ENCODE measurements around the gene HARBI1. TPM values are rescaled to one million over a fixed set of nuclear protein-coding genes. Genes with fewer than 3 reads are reported as not detected.

The HARBI1 gene
- total and polyA plus RNA-seq, 7 experiments from 2014 or later, result 2.9 to 18.1 (median 7.5) TPM

DNA sequence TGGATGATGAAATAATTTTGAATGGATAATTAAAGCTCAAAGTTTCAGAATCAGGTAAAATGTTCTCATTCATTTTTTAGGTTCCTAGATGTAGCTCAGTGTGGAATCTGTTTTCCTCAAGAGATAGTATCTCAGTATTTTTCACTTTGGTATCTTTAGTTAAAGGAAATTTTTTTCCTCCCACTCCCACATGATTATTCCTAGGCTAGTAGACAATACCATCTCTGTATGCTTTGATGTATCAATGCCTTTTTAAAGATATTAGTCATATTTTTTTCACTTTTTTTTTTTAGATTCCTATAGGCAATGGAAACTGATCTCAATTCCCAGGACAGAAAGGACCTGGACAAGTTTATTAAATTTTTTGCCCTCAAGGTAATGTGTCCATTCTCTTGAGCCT lies 27.0 kb upstream of the HARBI1 start:
- H3K4me3 Mint-ChIP-seq, result no peak overlapping the region
- Histone ChIP-seq H3K4me1 (ENCODE audit: control insufficient read depth in 2 of 2, insufficient read depth in 2 of 2, low read length in 2 of 2) (peaks cover 0 to 2% of the 10 kb centered on the region in 2 donors), H3K27ac (ENCODE audit: low read depth, low read length) (no peak overlapping the region), H3K27me3 (ENCODE audit: control insufficient read depth in 2 of 2, insufficient read depth in 2 of 2, low read length in 2 of 2) (no peaks in the 10 kb centered on the region), H3K9me3 (ENCODE audit: control insufficient read depth in 2 of 3, low read length in 3 of 3) (no peaks in the 10 kb centered on the region), H3K4me3 (ENCODE audit: low read length) (no peak overlapping the region), H3K36me3 (ENCODE audit: control insufficient read depth in 2 of 3, insufficient read depth in 3 of 3, low read length in 3 of 3) (peaks cover 3 to 63% (median 13%) of the 10 kb centered on the region in 3 experiments)
- H3K27me3 Mint-ChIP-seq, result no peaks in the 10 kb centered on the region
- DNase-seq (no peak), ATAC-seq (no peak)
- H3K36me3 Mint-ChIP-seq, result peaks cover 8 to 52% (median 25%) of the 10 kb centered on the region in 5 donors
- CTCF ChIA-PET, result interaction anchor here (1.8 kb wide), 1 partner anchor 27 kb away, joined by 4 read pairs; no protein-coding TSS in a partner anchor
- H3K4me1 Mint-ChIP-seq, result peaks cover 9 to 34% (median 22%) of the 10 kb centered on the region in 7 donors
- peak overlapping the region in 1 of 9 donors; percentile 25 for H3K27ac Mint-ChIP-seq
- peaks cover 0 to 7% (median 0%) of the 10 kb centered on the region in 11 donors for H3K9me3 Mint-ChIP-seq
- POLR2A ChIA-PET, result no interaction called here
- intact Hi-C loops (cut with micrococcal nuclease), result no loop called here

DNA sequence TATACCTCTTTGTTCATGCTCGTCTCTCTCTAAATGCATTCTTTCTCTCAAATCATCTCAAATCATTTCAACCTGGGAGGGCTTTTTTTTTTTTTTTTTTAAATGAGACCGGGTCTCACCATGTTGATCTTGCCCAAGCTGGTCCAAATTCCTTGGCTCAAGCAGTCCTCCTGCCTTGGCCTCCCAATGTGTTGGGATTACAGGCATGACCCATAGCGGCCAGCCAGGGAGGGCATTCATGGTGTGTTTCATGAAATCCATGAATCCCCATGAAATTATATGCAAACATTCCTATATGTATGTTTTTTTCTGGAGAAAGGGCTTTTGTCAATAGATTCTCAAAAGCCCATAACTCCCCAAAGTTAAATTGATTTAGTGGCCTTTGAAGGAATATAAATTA lies 26.5 kb upstream of the HARBI1 start:
- peaks cover 10 to 53% (median 28%) of the 10 kb centered on the region in 5 donors for H3K36me3 Mint-ChIP-seq
- ATAC-seq, result no peak
- POLR2A ChIA-PET, result no interaction called here
- peaks cover 3 to 64% (median 13%) of the 10 kb centered on the region in 3 experiments for H3K36me3 ChIP-seq (ENCODE audit: control insufficient read depth in 2 of 3, insufficient read depth in 3 of 3, low read length in 3 of 3)
- H3K27me3 ChIP-seq (ENCODE audit: control insufficient read depth in 2 of 2, insufficient read depth in 2 of 2, low read length in 2 of 2), result no peaks in the 10 kb centered on the region
- H3K4me3 ChIP-seq (ENCODE audit: low read length), result no peak overlapping the region
- peaks cover 0 to 7% (median under 1%) of the 10 kb centered on the region in 11 donors for H3K9me3 Mint-ChIP-seq
- peaks cover 10 to 36% (median 24%) of the 10 kb centered on the region in 7 donors for H3K4me1 Mint-ChIP-seq
- CTCF ChIA-PET, result interaction anchor here (1.8 kb wide), 1 partner anchor 27 kb away, joined by 4 read pairs; no protein-coding TSS in a partner anchor
- H3K9me3 ChIP-seq (ENCODE audit: control insufficient read depth in 2 of 3, low read length in 3 of 3), result no peaks in the 10 kb centered on the region
- no peak overlapping the region for H3K4me3 Mint-ChIP-seq
- intact Hi-C loops (cut with micrococcal nuclease), result no loop called here
- H3K27me3 Mint-ChIP-seq, result no peaks in the 10 kb centered on the region
- DNase-seq, result no peak
- no peak overlapping the region for H3K27ac ChIP-seq (ENCODE audit: low read depth, low read length)
- H3K4me1 ChIP-seq (ENCODE audit: control insufficient read depth in 2 of 2, insufficient read depth in 2 of 2, low read length in 2 of 2), result peaks cover 0 to 2% of the 10 kb centered on the region in 2 donors
- H3K27ac Mint-ChIP-seq, result peak overlapping the region in 1 of 9 donors; percentile 21

DNA sequence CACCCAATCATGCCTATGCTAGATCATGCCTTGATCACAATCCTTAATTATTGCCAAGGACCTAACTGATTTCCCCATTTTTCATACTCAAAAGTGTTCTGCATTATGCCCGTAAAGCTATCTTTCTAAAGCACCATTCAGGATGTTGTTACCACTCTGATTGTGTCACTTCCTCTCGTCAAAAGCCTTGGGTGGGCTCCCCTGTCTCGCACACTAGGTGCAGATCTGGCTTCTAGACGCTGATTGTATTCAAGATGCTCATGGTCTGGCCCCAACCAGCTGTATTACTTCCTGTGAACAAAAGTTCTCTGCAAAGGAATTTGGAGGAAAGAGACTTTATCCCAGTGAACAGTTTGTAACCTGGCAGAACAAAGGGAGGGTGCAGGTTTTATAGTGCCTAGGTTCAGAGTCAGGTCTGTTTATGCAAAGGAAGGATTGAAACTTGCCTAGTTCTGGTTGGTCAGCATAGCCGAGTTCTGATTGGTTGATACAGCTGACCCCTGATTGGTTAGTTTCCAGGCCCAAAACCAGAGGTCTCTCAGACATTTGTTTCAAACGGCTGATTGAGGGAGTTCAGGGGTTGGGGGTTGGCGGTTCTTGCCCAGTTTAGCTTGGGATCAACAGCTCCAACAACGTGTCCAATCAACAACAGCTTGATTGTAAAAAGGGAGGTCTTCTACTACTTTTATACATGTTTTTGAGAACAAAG lies 25.8 kb upstream of the HARBI1 start:
- no peak for ATAC-seq
- Mint-ChIP-seq H3K36me3 (peaks cover 13 to 57% (median 30%) of the 10 kb centered on the region in 5 donors), H3K4me3 (peak overlapping the region in 1 of 10 donors; percentile 17)

DNA sequence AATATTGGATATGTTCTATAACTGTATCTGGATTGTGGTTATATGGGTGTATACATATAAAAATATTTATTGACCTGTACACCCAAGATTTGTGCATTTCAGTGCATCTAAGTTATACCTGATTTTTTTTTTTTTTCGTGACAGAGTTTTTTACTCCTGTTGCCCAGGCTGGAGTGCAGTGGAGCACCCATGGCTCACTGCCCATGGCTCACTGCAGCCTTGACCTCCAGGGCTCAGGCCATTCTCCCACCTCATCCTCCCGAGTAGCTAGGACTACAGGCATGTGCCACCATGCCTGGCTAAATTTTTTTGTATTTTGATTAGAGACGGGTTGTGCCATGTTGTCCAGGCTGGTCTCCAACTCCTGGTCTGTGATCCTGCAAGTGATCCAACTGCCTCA lies 24.6 kb upstream of the HARBI1 start:
- POLR2A ChIA-PET, result interaction anchor here (0.6 kb wide), 1 partner anchor 44 kb away, joined by 3 read pairs; no protein-coding TSS in a partner anchor
- intact Hi-C loops (cut with micrococcal nuclease), result no loop called here
- peaks cover 0 to 2% of the 10 kb centered on the region in 2 donors for H3K4me1 ChIP-seq (ENCODE audit: control insufficient read depth in 2 of 2, insufficient read depth in 2 of 2, low read length in 2 of 2)
- H3K27me3 Mint-ChIP-seq, result no peaks in the 10 kb centered on the region
- peaks cover 13 to 60% (median 30%) of the 10 kb centered on the region in 5 donors for H3K36me3 Mint-ChIP-seq
- H3K4me3 Mint-ChIP-seq, result no peak overlapping the region
- no peak overlapping the region for H3K27ac ChIP-seq (ENCODE audit: low read depth, low read length)
- no peaks in the 10 kb centered on the region for H3K9me3 ChIP-seq (ENCODE audit: control insufficient read depth in 2 of 3, low read length in 3 of 3)
- H3K9me3 Mint-ChIP-seq, result peaks cover 0 to 7% (median 2%) of the 10 kb centered on the region in 11 donors
- peaks cover 12 to 40% (median 27%) of the 10 kb centered on the region in 7 donors for H3K4me1 Mint-ChIP-seq
- CTCF ChIA-PET, result interaction anchor here (0.7 kb wide), 1 partner anchor 48 kb away, joined by 4 read pairs; no protein-coding TSS in a partner anchor
- no peaks in the 10 kb centered on the region for H3K27me3 ChIP-seq (ENCODE audit: control insufficient read depth in 2 of 2, insufficient read depth in 2 of 2, low read length in 2 of 2)
- H3K4me3 ChIP-seq (ENCODE audit: low read length), result no peak overlapping the region
- no peak overlapping the region for H3K27ac Mint-ChIP-seq
- H3K36me3 ChIP-seq (ENCODE audit: control insufficient read depth in 2 of 3, insufficient read depth in 3 of 3, low read length in 3 of 3), result peaks cover 3 to 50% (median 8%) of the 10 kb centered on the region in 3 experiments
- DNase-seq (no peak), ATAC-seq (no peak)

More for the DNA sequence above, 25.8 kb upstream of the HARBI1 start:
- intact Hi-C loops (cut with micrococcal nuclease), result no loop called here
- CTCF ChIA-PET, result interaction anchor here (1.8 kb wide), 1 partner anchor 28 kb away, joined by 4 read pairs; no protein-coding TSS in a partner anchor
- peaks cover 3 to 62% (median 13%) of the 10 kb centered on the region in 3 experiments for H3K36me3 ChIP-seq (ENCODE audit: control insufficient read depth in 2 of 3, insufficient read depth in 3 of 3, low read length in 3 of 3)
- no peak overlapping the region for H3K27ac ChIP-seq (ENCODE audit: low read depth, low read length)
- H3K27ac Mint-ChIP-seq, result peak overlapping the region in 4 of 9 donors; percentile 2 to 81 (median 46)
- peaks cover 0 to 7% (median 2%) of the 10 kb centered on the region in 11 donors for H3K9me3 Mint-ChIP-seq
- H3K4me1 Mint-ChIP-seq, result peaks cover 12 to 40% (median 27%) of the 10 kb centered on the region in 7 donors
- DNase-seq, result no peak
- H3K27me3 Mint-ChIP-seq, result no peaks in the 10 kb centered on the region
- POLR2A ChIA-PET, result interaction anchor here (0.6 kb wide), 1 partner anchor 49 kb away, joined by 3 read pairs; no protein-coding TSS in a partner anchor
- H3K27me3 ChIP-seq (ENCODE audit: control insufficient read depth in 2 of 2, insufficient read depth in 2 of 2, low read length in 2 of 2), result no peaks in the 10 kb centered on the region
- no peak overlapping the region for H3K4me3 ChIP-seq (ENCODE audit: low read length)
- H3K9me3 ChIP-seq (ENCODE audit: control insufficient read depth in 2 of 3, low read length in 3 of 3), result no peaks in the 10 kb centered on the region
- H3K4me1 ChIP-seq (ENCODE audit: control insufficient read depth in 2 of 2, insufficient read depth in 2 of 2, low read length in 2 of 2), result peaks cover 0 to 2% of the 10 kb centered on the region in 2 donors

DNA sequence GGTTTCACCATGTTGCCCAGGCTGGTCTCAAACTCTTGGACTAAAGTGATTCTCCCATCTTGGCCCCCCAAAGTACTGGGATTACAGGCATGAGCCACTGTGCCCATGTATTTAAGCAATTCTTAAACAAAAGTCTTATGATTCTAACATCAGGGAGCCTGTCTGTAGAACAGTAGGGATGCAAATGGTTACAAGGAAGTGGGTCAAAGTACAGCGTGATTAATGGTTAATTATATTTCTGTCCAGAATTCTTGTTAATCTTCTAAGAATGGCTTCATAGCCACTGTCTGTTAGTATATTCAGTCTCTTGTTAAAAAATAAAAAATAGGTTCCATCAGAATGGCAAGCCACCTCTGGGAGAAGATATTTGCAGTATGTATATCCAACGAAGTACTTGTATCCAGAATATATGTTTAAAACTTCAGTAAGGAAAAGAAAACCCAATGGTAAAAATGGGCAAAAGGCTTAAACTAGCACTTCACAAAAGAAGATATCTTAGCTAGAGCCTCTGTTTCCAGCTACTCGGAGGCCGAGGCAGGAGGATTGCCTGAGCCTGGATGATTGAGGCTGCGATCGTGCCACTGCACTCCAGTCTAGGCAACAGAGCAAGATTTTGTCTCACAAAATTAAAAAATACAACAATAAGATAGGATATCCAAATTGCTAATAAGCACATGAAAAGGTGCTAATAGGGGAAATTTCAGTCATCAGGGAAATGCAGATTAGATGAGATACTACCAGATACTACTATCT lies 23.2 kb upstream of the HARBI1 start:
- peaks cover 0 to 50% (median 3%) of the 10 kb centered on the region in 3 experiments for H3K36me3 ChIP-seq (ENCODE audit: control insufficient read depth in 2 of 3, insufficient read depth in 3 of 3, low read length in 3 of 3)
- no peaks in the 10 kb centered on the region for H3K27me3 Mint-ChIP-seq

DNA sequence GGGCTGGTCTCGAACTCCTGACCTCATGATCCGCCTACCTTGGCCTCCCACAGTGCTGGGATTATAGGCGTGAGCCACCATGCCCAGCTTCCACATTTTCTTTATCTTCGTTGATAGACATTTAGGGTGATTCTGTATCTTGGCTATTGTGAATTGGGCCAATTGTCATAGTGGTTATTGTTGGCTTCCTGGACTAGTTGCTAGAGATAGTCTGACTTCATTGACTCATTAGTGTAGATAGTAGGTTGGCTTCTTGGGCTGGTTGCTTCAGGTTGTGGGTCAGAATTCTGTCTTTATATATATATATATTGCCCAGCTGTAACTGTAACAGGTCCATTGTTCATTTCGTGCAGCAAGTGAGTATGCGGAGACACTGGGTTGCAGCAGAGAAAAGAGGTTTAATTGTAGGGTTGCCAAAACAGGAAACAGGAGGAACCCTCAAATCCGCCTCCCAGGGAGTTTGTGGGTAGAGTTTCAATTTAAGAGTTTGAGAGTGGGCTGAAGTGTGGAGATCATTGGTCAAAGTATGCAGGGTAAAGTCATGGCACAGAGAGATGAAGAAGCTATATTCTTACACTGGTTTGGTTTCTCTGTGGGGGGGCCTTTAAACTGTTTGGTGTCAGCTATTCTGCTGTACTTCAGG lies 22.3 kb upstream of the HARBI1 start:
- Histone ChIP-seq H3K9me3 (ENCODE audit: control insufficient read depth in 2 of 3, low read length in 3 of 3) (no peaks in the 10 kb centered on the region), H3K27me3 (ENCODE audit: control insufficient read depth in 2 of 2, insufficient read depth in 2 of 2, low read length in 2 of 2) (no peaks in the 10 kb centered on the region), H3K36me3 (ENCODE audit: control insufficient read depth in 2 of 3, insufficient read depth in 3 of 3, low read length in 3 of 3) (peaks cover 0 to 49% (median 3%) of the 10 kb centered on the region in 3 experiments), H3K27ac (ENCODE audit: low read depth, low read length) (no peak overlapping the region), H3K4me3 (ENCODE audit: low read length) (no peak overlapping the region), H3K4me1 (ENCODE audit: control insufficient read depth in 2 of 2, insufficient read depth in 2 of 2, low read length in 2 of 2) (peaks cover 0 to 2% of the 10 kb centered on the region in 2 donors)
- DNase-seq (no peak), ATAC-seq (no peak)
- Mint-ChIP-seq H3K27ac (peak overlapping the region in 3 of 9 donors; percentile 22 to 42 (median 34)), H3K4me3 (peak overlapping the region in 2 of 10 donors; percentile 18 to 37), H3K27me3 (no peaks in the 10 kb centered on the region), H3K9me3 (peaks cover 0 to 7% (median 2%) of the 10 kb centered on the region in 11 donors), H3K4me1 (peaks cover 12 to 47% (median 33%) of the 10 kb centered on the region in 7 donors), H3K36me3 (peaks cover 13 to 52% (median 27%) of the 10 kb centered on the region in 5 donors)
- intact Hi-C loops (cut with micrococcal nuclease), result no loop called here
- ChIA-PET POLR2A (no interaction called here), CTCF (no interaction called here)

More for the DNA sequence above, 23.2 kb upstream of the HARBI1 start:
- POLR2A ChIA-PET, result interaction anchor here (0.5 kb wide), 1 partner anchor 575 kb away, joined by 5 read pairs; the partner anchor contains the start of gene DDB2
- H3K4me1 Mint-ChIP-seq, result peaks cover 12 to 47% (median 33%) of the 10 kb centered on the region in 7 donors
- DNase-seq, result no peak
- Histone ChIP-seq H3K27me3 (ENCODE audit: control insufficient read depth in 2 of 2, insufficient read depth in 2 of 2, low read length in 2 of 2) (no peaks in the 10 kb centered on the region), H3K9me3 (ENCODE audit: control insufficient read depth in 2 of 3, low read length in 3 of 3) (no peaks in the 10 kb centered on the region), H3K27ac (ENCODE audit: low read depth, low read length) (no peak overlapping the region), H3K4me1 (ENCODE audit: control insufficient read depth in 2 of 2, insufficient read depth in 2 of 2, low read length in 2 of 2) (peaks cover 0 to 2% of the 10 kb centered on the region in 2 donors), H3K4me3 (ENCODE audit: low read length) (no peak overlapping the region)
- CTCF ChIA-PET, result interaction anchor here (1.1 kb wide), 1 partner anchor 22 kb away, joined by 3 read pairs; no protein-coding TSS in a partner anchor
- H3K4me3 Mint-ChIP-seq, result peak overlapping the region in 1 of 10 donors; percentile 37
- H3K27ac Mint-ChIP-seq, result no peak overlapping the region
- ATAC-seq, result no peak
- peaks cover 0 to 7% (median 2%) of the 10 kb centered on the region in 11 donors for H3K9me3 Mint-ChIP-seq
- intact Hi-C loops (cut with micrococcal nuclease), result no loop called here
- peaks cover 13 to 57% (median 29%) of the 10 kb centered on the region in 5 donors for H3K36me3 Mint-ChIP-seq
